NOMO-1 treated with DMSO at 0.1 percent for 48 hours (cell line): ENCODE results near the gene VTI1A.
A peak's percentile ranks its signal among the peaks of the same experiment; 100 is the strongest.
"Not testable (repeated sequence)": the region's sequence is repeated elsewhere in the genome, so short reads cannot be mapped to it uniquely, and the experiment has no call there.

Experiments used
- DNase-seq: peaks from one replicate; lab custom pipeline; 2025; ENCODE audit not compliant: unreplicated experiment; lab: John Stamatoyannopoulos, UW

The VTI1A gene

GRCh38 chr10:112446855-112447619, at the start of gene VTI1A, which contains the start of gene ZDHHC6:
Gene VTI1A, plus strand, starts transcription at chr10:112447215. Its CDS starts 159 bp downstream, at chr10:112447374.
Gene ZDHHC6, minus strand, starts transcription at chr10:112446914. Its CDS starts 1,478 bp downstream, at chr10:112445436.
- DNase-seq, result peak; percentile 81

GRCh38 chr10:112397592-112397991, 49.4 kb upstream of the VTI1A start:
- DNase-seq, result no peak

- DNase-seq, result no peak
These were observed 44.1 kb upstream of the VTI1A start for GRCh38 chr10:112402917-112403316.

GRCh38 chr10:112404617-112405016, 42.4 kb upstream of the VTI1A start:
- DNase-seq, result no peak

- not testable (repeated sequence) for DNase-seq
These were observed 40.2 kb upstream of the VTI1A start for GRCh38 chr10:112406806-112407205.

GRCh38 chr10:112407696-112408095, 39.3 kb upstream of the VTI1A start:
- no peak for DNase-seq

GRCh38 chr10:112409299-112409698, 37.7 kb upstream of the VTI1A start:
- no peak for DNase-seq

- DNase-seq, result no peak
These were observed 37.3 kb upstream of the VTI1A start for GRCh38 chr10:112409755-112410154.

GRCh38 chr10:112412696-112413095, 34.3 kb upstream of the VTI1A start:
- no peak for DNase-seq

- DNase-seq, result no peak
These were observed 25.3 kb upstream of the VTI1A start for GRCh38 chr10:112421731-112422130.

GRCh38 chr10:112424651-112425050, 22.4 kb upstream of the VTI1A start:
- DNase-seq, result no peak

- no peak for DNase-seq
These were observed 20.9 kb upstream of the VTI1A start for GRCh38 chr10:112426111-112426510.

- DNase-seq, result no peak
These were observed 17.9 kb upstream of the VTI1A start for GRCh38 chr10:112429147-112429546.

GRCh38 chr10:112429654-112430230, 17.3 kb upstream of the VTI1A start:
- DNase-seq, result no peak

- DNase-seq, result no peak
These were observed 13.9 kb upstream of the VTI1A start for GRCh38 chr10:112433136-112433535.

- DNase-seq, result peak; percentile 26
These were observed 11.9 kb upstream of the VTI1A start for GRCh38 chr10:112434988-112435619.

- no peak for DNase-seq
These were observed 8.7 kb upstream of the VTI1A start for GRCh38 chr10:112438356-112438755.

GRCh38 chr10:112441520-112441919, 5.5 kb upstream of the VTI1A start:
- DNase-seq, result no peak

GRCh38 chr10:112442063-112442462, 5.0 kb upstream of the VTI1A start:
- DNase-seq, result no peak

GRCh38 chr10:112446055-112446854, 760 bp upstream of the VTI1A start:
- DNase-seq, result peak; percentile 68

GRCh38 chr10:112447620-112447928, 559 bp downstream of the VTI1A start:
- DNase-seq, result no peak
